Smooth muscle cell (in vitro differentiated cells): ENCODE data around the gene MMP2. TPM values are rescaled to one million over a fixed set of nuclear protein-coding genes. Genes with fewer than 3 reads are reported as not detected.

Source experiments
- polyA plus RNA-seq: library from polyadenylated mRNA; unstranded; fragments of >200 nt; fragmentation: Nextera tagmentation; extraction: Ambion mirVana; gene quantifications from 2 replicates; pipeline ENCODE4 v1.2.1, GENCODE V29; 2016
- total RNA-seq: library from RNA; depleted of rRNA; stranded (reverse); fragments of >200 nt; gene quantifications from 2 replicates; pipeline ENCODE4 v1.2.3, GENCODE V29; 2014

The MMP2 gene
- total and polyA plus RNA-seq, 2 experiments from 2014 or later, result 431 to 746 TPM

Other genes starting within 250 kb of the MMP2 start
- not detected in 2 replicates for gene IRX6, start 155.0 kb upstream of the MMP2 start, total RNA-seq
- gene IRX6, start 155.0 kb upstream of the MMP2 start, polyA plus RNA-seq, result not detected in 2 replicates
- gene LPCAT2, start 29.9 kb downstream of the MMP2 start, total RNA-seq, result 55.6 and 65.3 TPM in 2 replicates
- 12.3 and 34.8 TPM in 2 replicates for gene LPCAT2, start 29.9 kb downstream of the MMP2 start, polyA plus RNA-seq
- 8.3 and 10.4 TPM in 2 replicates for gene CAPNS2, start 87.5 kb downstream of the MMP2 start, total RNA-seq
- 3.0 and 5.5 TPM in 2 replicates for gene CAPNS2, start 87.5 kb downstream of the MMP2 start, polyA plus RNA-seq
- gene SLC6A2, start 176.8 kb downstream of the MMP2 start, total RNA-seq, result 0.22 and 1.2 TPM in 2 replicates
- 0.33 TPM in 1 of 2 replicates, not detected in the other for gene SLC6A2, start 176.8 kb downstream of the MMP2 start, polyA plus RNA-seq